Measurements from ENCODE around the gene LMAN2L. TPM values are rescaled to one million over a fixed set of nuclear protein-coding genes. Genes with fewer than 3 reads are reported as not detected.
A peak's percentile ranks its signal among the peaks of the same experiment; 100 is the strongest.

Gene LMAN2L, protein sequence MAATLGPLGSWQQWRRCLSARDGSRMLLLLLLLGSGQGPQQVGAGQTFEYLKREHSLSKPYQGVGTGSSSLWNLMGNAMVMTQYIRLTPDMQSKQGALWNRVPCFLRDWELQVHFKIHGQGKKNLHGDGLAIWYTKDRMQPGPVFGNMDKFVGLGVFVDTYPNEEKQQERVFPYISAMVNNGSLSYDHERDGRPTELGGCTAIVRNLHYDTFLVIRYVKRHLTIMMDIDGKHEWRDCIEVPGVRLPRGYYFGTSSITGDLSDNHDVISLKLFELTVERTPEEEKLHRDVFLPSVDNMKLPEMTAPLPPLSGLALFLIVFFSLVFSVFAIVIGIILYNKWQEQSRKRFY
- total RNA-seq (10 to 100 TPM; 13.9 to 36.8 (median 15.6) TPM), polyA plus RNA-seq (10 to 100 TPM; 12.3 to 19.1 (median 16.1) TPM)
- long read RNA-seq, donor 1, transcript LMAN2L-201 (8 exons, 2,397 nt): major isoform, 8 of 9 reads
- long read RNA-seq, donor 1, partial matches to known transcripts: 0 of 9 reads
- long read RNA-seq, donor 1, other reads (novel, unspliced or antisense): 0 of 9 reads
- long read RNA-seq, donor 2, partial matches to known transcripts: 20 of 24 reads
- long read RNA-seq, donor 2, other reads (novel, unspliced or antisense): 0 of 24 reads
- long read RNA-seq, donor 3, transcript LMAN2L-201 (8 exons, 2,397 nt): major isoform, 8 of 8 reads
- long read RNA-seq, donor 3, partial matches to known transcripts: 0 of 8 reads
- long read RNA-seq, donor 3, other reads (novel, unspliced or antisense): 0 of 8 reads
- long read RNA-seq, donor 4, transcript LMAN2L-201 (8 exons, 2,397 nt): major isoform, 11 of 13 reads
- long read RNA-seq, donor 4, partial matches to known transcripts: 0 of 13 reads
- long read RNA-seq, donor 4, other reads (novel, unspliced or antisense): 2 of 13 reads
- long read RNA-seq, donor 5, transcript LMAN2L-201 (8 exons, 2,397 nt): major isoform, 65 of 79 reads
- long read RNA-seq, donor 5, partial matches to known transcripts: 1 of 79 reads
- long read RNA-seq, donor 5, other reads (novel, unspliced or antisense): 5 of 79 reads
- long read RNA-seq, donor 6, transcript LMAN2L-201 (8 exons, 2,397 nt): major isoform, 7 of 11 reads
- long read RNA-seq, donor 6, partial matches to known transcripts: 1 of 11 reads
- long read RNA-seq, donor 6, other reads (novel, unspliced or antisense): 2 of 11 reads
- long read RNA-seq, donor 7, transcript LMAN2L-201 (8 exons, 2,397 nt): major isoform, 6 of 6 reads
- long read RNA-seq, donor 7, partial matches to known transcripts: 0 of 6 reads
- long read RNA-seq, donor 7, other reads (novel, unspliced or antisense): 0 of 6 reads
- long read RNA-seq, donor 8, transcript LMAN2L-201 (8 exons, 2,397 nt): major isoform, 25 of 29 reads
- long read RNA-seq, donor 8, partial matches to known transcripts: 0 of 29 reads
- long read RNA-seq, donor 8, other reads (novel, unspliced or antisense): 0 of 29 reads
- long read RNA-seq, donor 9, transcript LMAN2L-201 (8 exons, 2,397 nt): major isoform, 9 of 11 reads
- long read RNA-seq, donor 9, partial matches to known transcripts: 0 of 11 reads
- long read RNA-seq, donor 9, other reads (novel, unspliced or antisense): 0 of 11 reads
- long read RNA-seq, donor 10, transcript LMAN2L-201 (8 exons, 2,397 nt): major isoform, 6 of 7 reads
- long read RNA-seq, donor 10, partial matches to known transcripts: 0 of 7 reads
- long read RNA-seq, donor 10, other reads (novel, unspliced or antisense): 0 of 7 reads

DNA sequence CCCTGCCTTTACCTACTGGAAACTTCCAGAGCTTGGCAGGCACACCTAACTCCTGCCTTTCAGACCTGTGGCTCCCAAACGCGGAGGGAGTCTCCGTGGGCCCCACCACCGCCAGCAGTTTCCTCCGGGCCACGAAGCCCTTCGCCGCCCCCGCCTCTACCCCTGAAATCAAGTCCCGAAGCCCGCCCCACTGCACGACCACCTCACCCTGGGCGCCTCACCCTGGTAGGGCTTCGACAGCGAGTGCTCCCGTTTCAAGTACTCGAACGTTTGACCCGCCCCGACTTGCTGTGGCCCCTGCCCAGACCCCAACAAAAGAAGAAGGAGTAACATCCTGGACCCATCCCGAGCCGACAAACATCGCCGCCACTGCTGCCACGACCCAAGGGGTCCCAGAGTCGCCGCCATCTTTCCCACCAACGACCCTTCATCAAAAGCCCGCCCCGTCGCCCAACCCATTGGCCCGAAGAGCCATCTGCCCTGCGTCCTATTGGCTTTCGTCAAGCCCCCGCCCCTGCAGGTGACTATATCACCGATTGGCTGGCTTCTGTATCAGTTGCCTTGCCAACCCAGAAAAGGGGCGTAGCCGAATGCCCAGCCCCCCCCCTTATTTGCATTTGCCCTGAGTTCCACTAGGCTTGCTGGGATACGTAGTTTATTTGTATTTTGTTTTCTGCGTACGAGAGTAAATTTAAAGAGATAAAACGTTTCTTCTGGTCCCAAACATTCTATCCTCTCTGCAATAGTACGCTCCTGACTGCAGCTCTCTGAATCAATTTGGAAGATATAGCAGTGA lies at the start of gene LMAN2L:
TSS of gene LMAN2L (minus strand) at position 432 of the 796 bp plus-strand sequence. CDS start at position 408, 24 bp downstream.
- Histone ChIP-seq H3K36me3 (replicated peaks in 1 of 2) (peaks cover 0 to 3% of the 10 kb centered on the region in 2 donors), H3K4me3 (peak within 1 kb of the TSS in 3 of 4 donors; percentile 54 to 89 (median 58)), H3K27ac (peak within 1 kb of the TSS in 4 of 5 donors; percentile 19 to 72 (median 32)), H3K9me3 (replicated peaks in 1 of 3) (no peaks in the 10 kb centered on the region), H3K27me3 (no peaks in the 10 kb centered on the region), H3K4me1 (replicated peaks in 1 of 2) (peaks cover 11 to 44% of the 10 kb centered on the region in 2 donors)
- TF ChIP-seq, protein P1, sequence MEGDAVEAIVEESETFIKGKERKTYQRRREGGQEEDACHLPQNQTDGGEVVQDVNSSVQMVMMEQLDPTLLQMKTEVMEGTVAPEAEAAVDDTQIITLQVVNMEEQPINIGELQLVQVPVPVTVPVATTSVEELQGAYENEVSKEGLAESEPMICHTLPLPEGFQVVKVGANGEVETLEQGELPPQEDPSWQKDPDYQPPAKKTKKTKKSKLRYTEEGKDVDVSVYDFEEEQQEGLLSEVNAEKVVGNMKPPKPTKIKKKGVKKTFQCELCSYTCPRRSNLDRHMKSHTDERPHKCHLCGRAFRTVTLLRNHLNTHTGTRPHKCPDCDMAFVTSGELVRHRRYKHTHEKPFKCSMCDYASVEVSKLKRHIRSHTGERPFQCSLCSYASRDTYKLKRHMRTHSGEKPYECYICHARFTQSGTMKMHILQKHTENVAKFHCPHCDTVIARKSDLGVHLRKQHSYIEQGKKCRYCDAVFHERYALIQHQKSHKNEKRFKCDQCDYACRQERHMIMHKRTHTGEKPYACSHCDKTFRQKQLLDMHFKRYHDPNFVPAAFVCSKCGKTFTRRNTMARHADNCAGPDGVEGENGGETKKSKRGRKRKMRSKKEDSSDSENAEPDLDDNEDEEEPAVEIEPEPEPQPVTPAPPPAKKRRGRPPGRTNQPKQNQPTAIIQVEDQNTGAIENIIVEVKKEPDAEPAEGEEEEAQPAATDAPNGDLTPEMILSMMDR (IDR thresholded peaks at IDR 0.05): no peak
- peak in 1 of 2 donors; percentile 56 for TF ChIP-seq POLR2A (IDR thresholded peaks at IDR 0.05)
- intact Hi-C loops (cut with DNase I): no loop called here
- 0 to 1% (median 1%) methylated on average over 8 to 43 of the region's 43 CpGs for WGBS, 4 donors
- DNase-seq: peak; percentile 97 to 100 (median 99)

DNA sequence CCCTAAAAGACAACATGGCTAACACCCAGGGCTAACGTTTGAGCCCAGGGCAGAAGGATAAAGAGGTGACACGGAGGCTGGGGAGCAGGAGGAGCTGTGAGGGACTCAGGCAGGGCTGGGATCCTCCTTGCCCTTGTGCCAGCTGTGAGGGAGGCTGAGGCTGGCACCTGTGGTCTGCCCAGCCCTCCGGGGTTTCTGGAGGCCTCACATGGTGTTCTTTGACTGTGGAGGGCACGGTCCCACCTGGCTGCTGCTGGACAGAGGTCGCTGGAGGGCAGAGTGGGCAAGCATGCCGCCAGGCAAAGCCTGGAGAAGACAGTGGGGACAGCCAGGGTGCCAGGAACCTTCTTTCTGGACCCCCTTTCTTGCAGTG lies 49.4 kb upstream of the LMAN2L start:
- no peaks in the 10 kb centered on the region for H3K27me3 ChIP-seq
- H3K9me3 ChIP-seq (replicated peaks in 1 of 3): no peaks in the 10 kb centered on the region
- no peak overlapping the region for H3K27ac ChIP-seq
- 91 to 97% (median 93%) methylated on average over 4 to 6 of the region's 6 CpGs for WGBS, 4 donors
- peaks cover 14 to 30% of the 10 kb centered on the region in 2 donors for H3K4me1 ChIP-seq (replicated peaks in 1 of 2)
- DNase-seq: no peak
- H3K4me3 ChIP-seq: no peak overlapping the region
- intact Hi-C loops (cut with DNase I): no loop called here
- TF ChIP-seq, protein P1 (IDR thresholded peaks at IDR 0.05): no peak
- no peak for TF ChIP-seq POLR2A (IDR thresholded peaks at IDR 0.05)
- H3K36me3 ChIP-seq (replicated peaks in 1 of 2): no peaks in the 10 kb centered on the region

DNA sequence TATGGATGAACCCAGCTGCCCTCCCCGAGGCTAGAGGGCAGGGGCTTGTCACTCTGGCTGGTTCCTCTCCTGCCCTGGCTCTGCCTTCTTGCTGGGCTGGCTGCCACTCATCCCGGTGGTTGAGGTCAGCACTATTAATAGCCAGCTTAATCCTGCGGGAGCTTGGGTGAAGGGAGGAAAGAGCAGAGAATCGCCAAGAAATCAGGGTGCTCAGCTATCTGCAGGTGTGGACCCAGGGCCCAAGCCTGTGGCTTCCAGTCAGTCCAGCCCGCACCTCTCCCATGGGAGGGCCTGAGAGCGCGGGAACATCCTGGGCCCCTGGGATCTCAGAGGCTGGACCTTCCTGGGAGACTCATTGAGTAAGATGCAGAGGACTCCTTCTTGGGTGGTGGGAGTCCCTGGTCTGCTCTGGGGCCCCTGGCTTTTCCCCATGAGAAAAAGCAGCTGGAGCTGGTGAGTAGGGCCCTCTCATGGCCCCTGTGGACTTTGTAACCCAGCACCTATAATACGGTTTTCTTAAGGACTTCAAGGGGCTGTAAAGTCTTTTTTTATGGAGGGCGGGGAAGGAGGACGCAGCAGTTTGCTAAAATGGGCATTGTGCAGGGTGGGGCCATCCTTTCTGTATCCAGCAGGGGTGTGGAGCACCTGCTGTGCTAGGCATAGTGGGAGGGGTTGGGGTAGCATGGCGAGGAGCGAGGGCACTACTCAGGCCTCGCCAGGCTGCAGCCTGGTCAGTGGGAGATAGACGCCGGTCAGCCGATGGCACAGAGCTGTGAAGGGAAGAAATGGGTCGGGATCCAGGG lies 48.8 kb upstream of the LMAN2L start:
- Histone ChIP-seq H3K27ac (peak overlapping the region in 2 of 5 donors; percentile 43 to 49), H3K4me3 (no peak overlapping the region), H3K27me3 (no peaks in the 10 kb centered on the region), H3K36me3 (replicated peaks in 1 of 2) (no peaks in the 10 kb centered on the region), H3K4me1 (replicated peaks in 1 of 2) (peaks cover 14 to 30% of the 10 kb centered on the region in 2 donors), H3K9me3 (replicated peaks in 1 of 3) (no peaks in the 10 kb centered on the region)
- TF ChIP-seq POLR2A (IDR thresholded peaks at IDR 0.05): no peak
- TF ChIP-seq, protein P1 (IDR thresholded peaks at IDR 0.05): no peak
- DNase-seq: peak; percentile 62 to 85 (median 76)
- WGBS, 4 donors: 72 to 77% (median 74%) methylated on average over 14 to 17 of the region's 17 CpGs
- intact Hi-C loops (cut with DNase I): no loop called here
